Right renal cortex interstitium (tissue), 3 donors: ENCODE data around the gene PRDM16. TPM values are rescaled to one million over a fixed set of nuclear protein-coding genes. Genes with fewer than 3 reads are reported as not detected.
"Not testable (repeated sequence)": the region's sequence is repeated elsewhere in the genome, so short reads cannot be mapped to it uniquely, and the experiment has no call there.

Experiments used
- DNase-seq, 3 donors: peaks; one replicate each; pipeline ENCODE4 v3.0.0-alpha.2; 2013; ENCODE audit warnings: low read depth in 3 of 3, low spot score in 2 of 3
- polyA plus RNA-seq, 3 donors: library from polyadenylated mRNA; unstranded; fragments of 120-200 nt; gene quantifications; one replicate each; pipeline ENCODE4 v1.2.1, GENCODE V29; 2013; ENCODE audit not compliant: insufficient read length in 3 of 3

PRDM16 gene
- polyA plus RNA-seq, 3 donors, result 4.8 to 6.6 (median 6.4) TPM

DNA sequence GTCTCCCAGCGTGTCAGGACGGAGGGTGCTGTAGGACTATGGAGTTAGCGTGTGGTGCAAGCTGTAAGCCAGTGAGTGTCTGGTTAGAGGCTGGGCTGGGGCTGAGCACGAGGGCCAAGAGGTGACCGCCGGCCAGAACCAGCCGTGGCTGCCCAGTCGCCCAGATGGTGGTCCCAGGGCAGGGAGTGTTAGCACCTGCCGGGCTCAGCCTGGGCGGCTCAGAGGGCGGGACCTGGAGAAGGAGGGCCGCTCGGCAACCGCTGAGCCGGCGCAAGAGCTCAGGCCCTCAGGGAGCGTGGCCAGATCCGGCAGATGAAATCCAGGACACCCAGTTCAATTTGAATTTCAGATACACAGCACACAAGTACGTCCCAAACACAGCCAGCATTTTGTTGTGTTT is 87.9 kb downstream of the PRDM16 start:
- DNase-seq, result no peak

DNA sequence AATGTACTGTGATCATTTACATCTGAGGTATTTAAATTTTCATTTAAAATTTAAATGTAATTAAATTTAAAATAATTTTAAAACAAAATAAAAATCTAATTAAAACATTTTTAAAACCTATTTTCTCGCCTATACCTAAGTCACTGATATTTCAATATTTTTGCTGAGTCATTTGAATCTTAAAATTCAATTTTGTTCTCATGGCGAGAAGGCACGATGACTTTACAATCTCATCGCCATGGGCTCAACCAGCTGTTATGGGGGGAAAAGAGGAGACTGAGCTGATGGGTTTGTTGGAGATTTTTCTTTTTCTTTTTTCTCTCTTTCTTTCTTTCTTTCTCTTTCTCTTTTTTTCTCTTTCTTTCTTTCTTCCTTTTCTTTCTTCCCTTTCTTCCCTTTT is 89.3 kb downstream of the PRDM16 start:
- no peak for DNase-seq

DNA sequence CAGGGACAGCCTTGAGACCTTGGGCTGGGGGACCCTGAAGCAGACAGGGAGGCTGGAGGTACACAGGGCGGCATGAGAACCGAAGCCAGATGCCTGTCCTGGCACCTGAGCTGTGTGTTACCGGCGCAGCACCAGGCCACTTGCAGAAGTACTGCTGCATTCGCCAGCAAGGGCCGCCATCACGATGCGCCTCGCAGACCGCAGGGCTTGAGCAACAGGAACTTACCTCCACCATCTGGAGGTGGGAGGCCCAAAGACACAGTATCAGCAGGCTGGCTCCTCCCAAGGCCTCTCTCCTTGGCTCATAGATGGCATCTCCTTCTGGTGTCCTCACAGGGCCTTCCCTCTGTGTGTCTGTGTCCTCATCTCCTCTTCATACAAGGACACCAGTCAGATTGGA is 90.1 kb downstream of the PRDM16 start:
- DNase-seq, result no peak

DNA sequence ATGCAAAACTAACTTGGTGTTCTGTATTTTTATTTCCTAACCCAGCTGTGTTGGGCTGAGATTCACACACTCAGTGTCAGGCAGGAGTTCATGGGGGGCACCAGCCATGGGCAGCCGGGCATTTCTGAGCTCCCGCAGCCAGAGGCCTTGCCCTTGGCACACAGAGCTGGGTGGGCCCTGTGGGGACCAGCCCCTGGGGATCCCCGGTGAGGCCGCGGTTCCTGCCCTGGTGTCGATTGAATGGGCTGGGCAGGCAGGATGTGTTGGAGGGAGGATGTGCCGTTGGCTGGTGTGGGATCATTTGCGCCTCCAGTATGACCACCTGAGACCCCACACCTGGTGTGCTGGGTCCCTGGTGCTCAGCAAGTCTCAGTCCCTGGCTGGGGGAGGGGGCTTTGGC is 91.0 kb downstream of the PRDM16 start:
- no peak for DNase-seq

DNA sequence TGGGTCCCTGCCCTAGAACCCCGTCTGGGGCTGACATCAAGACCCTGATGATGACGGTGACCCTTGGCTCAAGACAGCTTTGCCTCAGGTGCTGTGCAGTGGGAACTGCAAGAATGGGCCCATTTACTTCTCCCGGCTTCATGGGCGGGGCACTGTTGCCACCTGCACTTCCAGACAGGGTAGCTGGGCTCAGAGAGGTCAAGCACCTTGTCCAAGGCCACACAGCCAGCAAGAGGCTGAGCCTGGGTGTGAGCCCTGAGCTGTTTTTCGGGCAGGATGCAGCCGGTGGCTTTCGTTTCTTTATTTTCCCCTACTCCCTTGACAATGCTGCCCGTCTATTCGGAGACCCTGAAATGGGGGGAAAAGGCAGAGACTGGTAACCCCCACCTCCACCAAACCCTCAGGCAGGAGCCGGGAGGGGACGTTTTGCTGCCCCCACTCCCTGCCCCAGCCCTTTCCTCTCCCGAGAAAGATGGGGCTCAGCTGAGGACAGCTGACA is 91.7 kb downstream of the PRDM16 start:
- DNase-seq, result no peak

DNA sequence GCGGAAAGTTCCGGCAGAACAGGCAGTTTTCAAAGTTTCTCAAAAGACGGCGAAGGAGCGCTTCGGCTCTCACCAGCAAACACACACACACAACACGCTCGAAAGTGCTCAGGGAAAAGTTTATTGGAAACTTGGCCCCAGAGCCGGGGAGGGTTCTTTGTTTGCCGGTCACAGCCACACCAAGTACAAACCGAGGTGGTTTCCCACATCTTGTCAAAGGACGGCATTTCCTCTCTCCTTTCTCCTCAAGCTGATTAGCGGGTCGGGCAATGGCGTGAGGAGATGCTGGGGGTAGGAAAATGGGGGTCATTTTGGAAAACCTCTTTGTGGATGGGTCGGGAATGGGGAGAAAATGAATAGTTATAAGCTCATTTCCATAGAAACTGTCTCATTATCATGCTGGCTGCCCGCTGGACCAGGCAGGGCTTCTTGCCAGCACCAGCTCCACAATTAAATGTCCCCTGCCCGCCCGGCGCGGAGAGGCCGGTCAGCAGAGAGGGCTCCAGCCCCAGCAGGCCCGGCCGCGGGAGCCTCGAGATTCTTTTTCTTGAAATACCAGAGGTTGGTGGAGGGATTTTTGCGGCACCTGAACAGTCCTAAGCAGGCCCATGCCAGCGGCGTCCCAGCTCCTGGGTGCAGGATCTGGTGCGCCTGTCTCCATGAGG is 92.3 kb downstream of the PRDM16 start:
- DNase-seq, result no peak

DNA sequence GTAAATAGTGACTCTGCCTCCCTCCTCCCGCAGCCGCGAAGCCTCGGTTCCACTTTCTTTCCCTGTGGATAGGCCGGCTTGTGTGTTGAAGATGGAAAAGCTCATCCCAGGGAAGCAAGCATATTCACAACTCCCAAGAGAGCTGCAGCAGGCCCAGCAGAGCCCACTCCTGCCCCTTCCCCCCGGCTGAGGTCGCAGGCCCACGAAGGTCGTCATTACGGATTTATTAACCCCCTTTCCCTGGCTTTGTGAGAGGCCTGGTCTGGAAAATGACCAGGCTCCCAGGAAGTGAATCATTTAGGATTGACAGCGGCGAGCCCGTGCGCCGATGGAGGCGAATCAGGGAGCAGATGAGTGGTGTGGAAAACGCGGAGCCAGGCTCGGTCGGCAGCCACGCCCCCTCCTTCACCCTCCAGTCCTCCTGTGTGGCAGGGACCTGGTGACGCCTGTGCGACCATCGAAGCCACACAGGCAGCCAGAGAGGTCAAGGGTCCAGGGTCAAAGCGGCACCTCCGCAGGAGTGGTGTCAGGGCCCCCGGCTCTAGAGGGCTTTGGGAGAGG is 93.4 kb downstream of the PRDM16 start:
- no peak for DNase-seq

DNA sequence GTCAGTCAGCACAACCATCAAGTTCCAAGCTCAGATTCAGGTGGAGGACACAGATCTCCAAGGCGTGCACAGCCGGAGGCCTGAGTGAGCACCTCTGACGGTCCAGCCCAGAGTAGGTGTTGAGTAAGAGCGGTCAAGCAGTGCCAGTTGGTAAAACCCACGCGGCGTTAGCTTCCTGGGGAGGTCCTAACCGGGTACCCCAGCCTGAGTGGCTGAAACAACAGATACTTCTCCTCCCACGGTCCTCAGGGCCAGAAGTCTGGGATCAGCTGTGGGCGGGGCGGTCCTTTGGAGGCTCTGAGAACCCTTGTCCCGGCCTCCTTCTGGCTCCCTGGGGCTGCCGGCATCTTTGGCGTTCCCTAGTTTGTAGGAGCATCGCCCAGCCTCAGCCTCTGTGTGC is 94.4 kb downstream of the PRDM16 start:
- no peak for DNase-seq

DNA sequence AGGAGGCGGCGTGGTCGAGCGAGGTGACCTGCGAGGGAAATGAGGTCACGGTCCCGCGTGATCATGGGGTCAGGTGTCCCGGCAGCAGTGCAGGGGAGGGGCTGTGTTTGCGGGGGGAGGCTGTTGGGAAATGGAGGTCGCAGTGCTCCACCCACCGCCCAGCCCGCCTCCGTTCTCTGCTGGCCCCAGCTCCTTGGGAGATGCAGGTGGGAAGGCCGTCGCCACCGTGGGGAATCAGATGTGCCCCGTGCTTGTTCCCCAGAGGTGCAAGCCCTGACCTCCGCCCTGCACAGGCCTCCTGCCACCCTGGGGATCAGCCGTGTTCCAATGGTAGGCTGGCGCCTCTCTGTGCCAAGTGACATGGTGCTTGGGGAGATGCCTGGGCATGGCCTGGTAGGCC is 95.7 kb downstream of the PRDM16 start:
- no peak for DNase-seq

DNA sequence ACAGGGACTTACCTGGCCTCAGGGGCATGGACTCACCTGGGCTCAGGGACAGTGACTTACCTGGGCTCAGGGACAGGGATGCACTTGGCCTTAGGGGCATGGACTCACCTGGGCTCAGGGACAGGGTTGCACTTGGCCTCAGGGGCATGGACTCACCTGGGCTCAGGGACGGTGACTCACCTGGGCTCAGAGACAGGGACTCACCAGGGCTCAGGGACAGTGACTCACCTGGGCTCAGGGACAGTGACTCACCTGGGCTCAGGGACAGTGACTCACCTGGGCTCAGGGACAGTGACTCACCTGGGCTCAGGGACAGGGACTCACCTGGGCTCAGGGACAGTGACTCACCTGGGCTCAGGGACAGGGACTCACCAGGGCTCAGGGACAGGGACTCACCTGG is 96.2 kb downstream of the PRDM16 start:
- DNase-seq, result not testable (repeated sequence)

DNA sequence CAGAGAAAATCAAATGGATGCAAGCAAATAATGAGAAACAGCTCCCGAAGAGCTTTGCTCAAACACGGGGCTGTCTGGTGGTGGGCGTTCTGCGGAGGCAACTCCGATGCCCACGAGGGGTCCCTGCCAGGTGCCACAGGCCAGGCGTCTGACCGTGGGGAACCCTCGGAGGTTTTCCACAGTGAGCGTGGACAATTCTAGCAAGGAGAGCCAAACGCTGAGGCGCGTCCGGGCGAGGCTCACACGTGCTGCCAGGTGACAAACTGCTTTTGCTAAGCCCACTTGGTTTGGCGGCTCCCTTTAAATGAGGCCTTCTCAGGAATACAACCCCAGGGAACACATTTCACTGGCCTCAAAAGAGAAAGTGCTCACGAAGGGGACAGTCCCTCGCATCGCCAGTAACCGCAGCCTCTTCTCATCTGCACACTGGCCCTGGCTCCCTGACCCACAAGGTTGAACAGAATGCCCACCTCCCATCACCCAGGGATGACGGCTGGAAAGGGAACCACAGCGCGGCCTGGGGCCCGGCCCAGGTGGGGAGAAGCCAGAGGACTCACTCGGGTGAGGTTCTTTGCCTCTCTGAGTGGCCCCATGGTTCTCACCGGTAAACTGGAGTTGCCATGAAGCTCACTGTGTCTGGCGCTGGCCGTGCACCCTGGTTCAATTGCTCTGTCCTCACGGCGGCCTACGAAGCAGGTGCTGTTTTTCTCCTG is 97.4 kb downstream of the PRDM16 start:
- DNase-seq, result no peak

DNA sequence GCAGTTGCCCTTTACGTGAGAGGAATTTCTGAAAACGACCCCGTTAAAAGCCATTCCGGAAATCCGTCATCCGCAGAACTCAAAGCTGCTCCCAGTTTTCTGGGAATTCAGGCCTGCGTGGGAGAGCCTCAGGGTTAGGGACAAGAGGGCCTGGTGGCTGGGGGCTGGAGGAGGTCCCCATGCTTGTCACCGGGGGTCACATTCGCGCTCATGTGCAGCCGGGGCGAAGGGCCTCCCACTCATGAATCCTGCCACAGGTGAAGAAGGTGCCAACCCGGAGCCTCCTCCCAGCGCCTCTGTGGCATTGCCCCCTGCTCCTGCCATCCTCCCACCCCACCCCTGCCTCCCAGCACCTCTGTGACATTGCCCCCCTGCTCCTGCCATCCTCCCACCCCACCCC is 98.3 kb downstream of the PRDM16 start:
- no peak for DNase-seq

DNA sequence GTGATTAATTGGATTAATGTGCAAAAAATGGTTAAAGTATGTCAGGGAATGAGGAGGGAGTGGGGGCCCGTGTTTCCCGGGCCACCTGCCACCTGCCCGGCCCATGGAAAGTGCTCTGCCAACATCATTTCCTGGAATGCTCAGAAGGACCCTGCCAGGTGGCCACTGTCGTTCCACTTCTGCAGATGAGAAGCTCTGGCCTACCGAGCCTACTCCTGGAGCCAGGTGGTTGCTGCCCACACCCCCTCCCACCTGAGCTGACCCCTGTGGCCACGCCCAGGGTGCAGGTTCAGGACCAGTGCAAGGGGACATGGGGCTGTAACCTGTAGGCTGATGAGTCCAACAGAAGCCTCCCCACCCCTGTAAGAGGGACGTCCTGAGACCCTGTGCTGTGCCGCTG is 99.7 kb downstream of the PRDM16 start:
- DNase-seq, result no peak

DNA sequence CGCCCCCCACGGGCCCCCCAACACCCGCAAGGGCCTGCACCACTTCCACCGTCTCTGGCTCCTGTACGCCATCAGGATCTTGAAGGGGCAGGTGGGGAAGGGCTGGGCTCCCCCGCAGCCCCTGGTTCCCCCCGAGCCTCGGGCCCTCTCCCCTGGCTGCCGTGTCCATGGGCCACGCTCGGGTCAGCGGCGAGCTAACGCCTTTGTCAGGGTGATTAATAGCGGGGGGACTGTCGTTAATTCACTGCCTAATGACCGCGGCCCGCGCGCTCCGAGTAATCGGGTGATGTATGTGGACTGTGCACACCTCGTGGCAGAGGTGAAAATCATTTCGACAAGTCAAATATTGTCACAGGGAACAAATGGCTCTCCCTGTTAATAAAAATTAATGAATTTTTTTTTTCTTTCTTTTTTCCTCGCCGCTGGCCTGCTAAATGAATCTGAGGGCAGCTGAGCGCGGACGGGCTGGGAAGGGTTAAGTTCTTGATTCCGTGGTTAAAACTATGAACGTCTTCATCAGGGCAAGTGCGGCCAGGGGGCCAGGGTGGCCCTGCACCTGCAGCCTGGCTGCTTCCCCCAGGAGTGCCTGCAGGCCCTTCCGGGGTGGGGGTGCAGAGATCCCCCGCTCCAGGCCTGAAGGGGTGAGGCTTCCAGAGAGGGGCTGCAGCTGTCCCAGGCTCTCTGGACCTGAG is 100.8 kb downstream of the PRDM16 start:
- no peak for DNase-seq

DNA sequence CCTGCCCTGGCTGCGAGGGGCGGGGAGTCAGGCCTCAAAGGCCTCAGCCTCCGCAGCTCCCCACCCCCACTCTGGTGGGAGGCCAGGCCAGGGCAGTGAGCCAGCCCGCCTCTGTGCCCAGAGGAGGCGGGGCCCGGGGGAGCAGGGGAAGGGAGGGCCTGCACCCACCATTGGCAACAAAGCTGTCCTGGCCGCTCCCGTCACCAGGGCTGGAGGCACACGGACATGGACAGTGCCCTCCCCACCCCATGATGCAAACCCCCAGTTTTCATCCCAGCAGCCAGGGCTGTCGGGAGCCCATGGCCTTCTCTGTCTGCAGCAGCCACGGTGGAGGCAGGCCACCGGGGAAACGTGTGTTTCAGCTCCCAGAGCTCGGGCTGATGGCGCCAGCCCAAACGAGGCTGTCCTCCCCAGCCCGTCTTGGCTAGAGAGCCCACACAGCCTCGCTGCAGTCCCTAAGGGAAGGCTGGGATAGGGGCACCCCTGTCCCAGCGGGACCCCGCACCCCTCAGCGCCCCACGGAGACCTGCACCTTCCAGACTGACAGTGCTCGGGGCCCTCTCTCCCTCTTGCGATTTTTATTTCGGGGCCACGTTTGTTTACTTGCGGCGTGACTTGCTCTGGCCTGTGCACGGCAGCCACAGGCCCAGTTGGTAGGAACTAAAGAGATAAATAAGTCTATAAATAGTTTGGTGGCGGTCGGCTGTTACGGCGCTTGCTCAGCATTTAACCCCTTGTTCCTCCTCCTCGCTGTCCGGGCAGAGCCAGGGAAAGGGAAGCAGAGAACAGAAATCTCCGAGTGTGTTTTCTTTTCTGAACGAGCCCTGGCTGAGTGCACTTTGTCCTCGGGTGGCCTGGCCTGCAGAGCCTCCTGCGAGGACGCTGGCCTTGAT is 101.8 kb downstream of the PRDM16 start:
- DNase-seq, result no peak

DNA sequence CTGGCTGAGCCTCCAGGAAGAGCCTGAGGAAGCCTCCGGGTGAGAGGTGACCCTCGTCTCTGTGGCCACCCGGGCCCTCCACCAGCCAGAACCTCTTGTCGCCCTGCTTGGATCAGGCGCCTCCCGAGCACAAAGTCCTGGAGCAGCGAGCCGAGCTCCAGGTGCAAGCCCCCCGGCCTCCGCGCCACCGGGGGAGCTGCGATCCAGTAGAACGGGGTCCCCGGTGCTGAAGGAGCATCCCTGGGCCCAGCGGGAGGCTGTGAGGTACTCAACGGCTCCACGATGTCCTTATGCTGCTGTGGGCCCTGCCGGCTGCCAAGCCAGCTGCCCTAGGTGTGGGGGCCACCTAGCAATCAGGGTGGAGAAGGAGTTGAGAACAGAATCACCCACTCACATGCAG is 102.8 kb downstream of the PRDM16 start:
- DNase-seq, result no peak

DNA sequence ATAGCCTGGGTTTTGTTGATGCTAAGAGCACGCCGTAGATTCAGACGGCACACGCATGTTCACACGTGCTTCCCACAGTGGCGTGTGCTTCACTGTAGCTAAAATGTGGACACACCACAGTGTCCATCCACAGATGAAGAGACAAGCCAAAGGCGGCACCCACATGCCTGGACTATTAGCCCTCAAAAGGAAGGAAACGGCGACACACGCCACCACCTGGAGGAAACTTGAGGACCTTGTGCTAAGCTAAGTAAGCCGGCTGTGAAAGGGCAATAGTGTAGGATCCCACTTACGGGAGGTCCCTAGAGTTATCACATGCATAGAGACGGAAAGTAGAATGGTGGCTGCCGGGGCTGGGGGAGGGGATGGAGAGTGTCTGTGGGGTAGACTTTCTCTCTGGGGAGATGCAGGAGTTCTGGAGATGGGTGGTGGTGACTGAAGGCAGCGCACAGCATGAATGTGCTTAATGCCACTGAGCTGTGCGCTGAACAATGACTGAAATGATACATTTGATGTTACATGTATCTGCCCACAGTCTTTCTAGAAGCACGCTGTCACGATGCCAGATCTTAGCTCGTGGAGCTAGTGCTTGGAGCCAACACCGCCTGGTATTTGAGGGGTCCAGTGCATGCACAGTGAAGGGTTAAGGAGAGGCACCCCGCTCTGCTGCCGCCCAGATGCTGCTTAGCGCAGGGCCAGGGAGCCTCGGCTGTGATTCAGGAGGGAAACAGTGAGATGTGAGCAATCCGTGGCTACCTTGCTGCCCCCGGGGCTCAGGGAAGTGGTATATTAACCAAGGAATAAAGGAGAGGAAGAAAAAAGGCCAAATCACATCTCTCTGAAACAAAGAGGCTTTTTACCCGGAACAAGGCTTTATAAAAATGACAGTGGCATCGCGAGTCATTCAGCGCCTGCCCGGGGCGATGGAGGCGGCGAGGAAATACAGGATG is 103.7 kb downstream of the PRDM16 start:
- DNase-seq, result no peak

DNA sequence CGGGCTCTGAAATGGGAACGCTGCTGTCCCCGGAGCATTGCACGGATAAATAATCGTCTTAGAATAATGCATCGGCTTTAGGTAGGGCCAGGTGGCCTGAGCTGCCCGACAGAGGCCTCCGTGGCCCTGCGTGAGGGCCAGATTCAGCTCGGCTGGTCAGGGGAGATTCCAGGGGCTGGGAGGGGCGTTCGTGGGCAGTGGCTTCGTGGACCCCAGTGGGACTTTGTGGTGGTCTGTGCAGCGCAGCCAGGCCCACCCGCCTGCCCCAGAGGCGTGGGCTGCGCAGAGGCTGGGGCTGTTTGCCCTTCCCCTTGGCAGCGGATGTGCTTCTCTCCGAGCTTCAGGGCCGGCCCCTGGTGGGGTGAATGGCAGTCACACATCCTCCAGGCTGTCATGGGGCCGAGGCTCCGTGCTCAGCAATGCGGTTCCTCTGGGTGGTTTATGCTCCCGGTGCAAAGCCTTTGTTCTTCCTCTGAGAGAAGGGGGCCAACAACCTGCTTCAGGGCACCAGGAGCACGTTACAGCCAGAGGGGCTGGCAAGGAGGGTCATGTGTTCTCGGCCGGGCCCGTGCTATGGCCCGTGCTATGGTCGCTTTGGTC is 104.5 kb downstream of the PRDM16 start:
- no peak for DNase-seq
